Iris pigment epithelial cell (primary cell): ENCODE results near the gene DVL2.
A peak's percentile ranks its signal among the peaks of the same experiment; 100 is the strongest.

Source experiments
- DNase-seq: peaks from one replicate; pipeline ENCODE4 v3.0.0-alpha.2; 2011; ENCODE audit warnings: low read depth

Gene DVL2

GRCh38 chr17:7237761-7238419 is 3.6 kb upstream of the DVL2 start:
- peak; percentile 66 for DNase-seq

GRCh38 chr17:7237266-7237760 is 3.0 kb upstream of the DVL2 start:
- DNase-seq, result no peak

GRCh38 chr17:7236808-7237207 is 2.5 kb upstream of the DVL2 start:
- no peak for DNase-seq

GRCh38 chr17:7235693-7236665 is 1.7 kb upstream of the DVL2 start:
- peak; percentile 67 for DNase-seq

- no peak for DNase-seq
Observed at GRCh38 chr17:7233701-7234082, 625 bp downstream of the DVL2 start.

- no peak for DNase-seq
Observed at GRCh38 chr17:7232114-7232513, 2.2 kb downstream of the DVL2 start.

- no peak for DNase-seq
Observed at GRCh38 chr17:7229504-7229903, 4.8 kb downstream of the DVL2 start.

GRCh38 chr17:7228920-7229319 is 5.4 kb downstream of the DVL2 start:
- no peak for DNase-seq

GRCh38 chr17:7226721-7227710 is 7.3 kb downstream of the DVL2 start:
- DNase-seq, result no peak

GRCh38 chr17:7225711-7226331 is 8.5 kb downstream of the DVL2 start:
- no peak for DNase-seq

- DNase-seq, result no peak
Observed at GRCh38 chr17:7224661-7225111, 9.6 kb downstream of the DVL2 start.

GRCh38 chr17:7224110-7224509 is 10.2 kb downstream of the DVL2 start:
- no peak for DNase-seq

- DNase-seq, result no peak
Observed at GRCh38 chr17:7223375-7223774, 10.9 kb downstream of the DVL2 start.

GRCh38 chr17:7222972-7223292 is 11.4 kb downstream of the DVL2 start:
- no peak for DNase-seq

- DNase-seq, result no peak
Observed at GRCh38 chr17:7222093-7222971, 12.0 kb downstream of the DVL2 start.

- DNase-seq, result no peak
Observed at GRCh38 chr17:7221278-7222092, 12.8 kb downstream of the DVL2 start.

- DNase-seq, result peak; percentile 67
Observed at GRCh38 chr17:7220593-7221277, 13.6 kb downstream of the DVL2 start.

- peak; percentile 89 for DNase-seq
Observed at GRCh38 chr17:7219812-7220592, 14.3 kb downstream of the DVL2 start, which contains the start of the genes ACADVL and DLG4. Gene ACADVL (plus strand): TSS chr17:7219938. CDS start chr17:7219985, 47 bp downstream. Gene DLG4 (minus strand): TSS chr17:7219836.
